Measurements from ENCODE around the gene ARRDC1.
"Not testable (repeated sequence)": the region's sequence is repeated elsewhere in the genome, so short reads cannot be mapped to it uniquely, and the experiment has no call there.

ARRDC1 gene

DNA sequence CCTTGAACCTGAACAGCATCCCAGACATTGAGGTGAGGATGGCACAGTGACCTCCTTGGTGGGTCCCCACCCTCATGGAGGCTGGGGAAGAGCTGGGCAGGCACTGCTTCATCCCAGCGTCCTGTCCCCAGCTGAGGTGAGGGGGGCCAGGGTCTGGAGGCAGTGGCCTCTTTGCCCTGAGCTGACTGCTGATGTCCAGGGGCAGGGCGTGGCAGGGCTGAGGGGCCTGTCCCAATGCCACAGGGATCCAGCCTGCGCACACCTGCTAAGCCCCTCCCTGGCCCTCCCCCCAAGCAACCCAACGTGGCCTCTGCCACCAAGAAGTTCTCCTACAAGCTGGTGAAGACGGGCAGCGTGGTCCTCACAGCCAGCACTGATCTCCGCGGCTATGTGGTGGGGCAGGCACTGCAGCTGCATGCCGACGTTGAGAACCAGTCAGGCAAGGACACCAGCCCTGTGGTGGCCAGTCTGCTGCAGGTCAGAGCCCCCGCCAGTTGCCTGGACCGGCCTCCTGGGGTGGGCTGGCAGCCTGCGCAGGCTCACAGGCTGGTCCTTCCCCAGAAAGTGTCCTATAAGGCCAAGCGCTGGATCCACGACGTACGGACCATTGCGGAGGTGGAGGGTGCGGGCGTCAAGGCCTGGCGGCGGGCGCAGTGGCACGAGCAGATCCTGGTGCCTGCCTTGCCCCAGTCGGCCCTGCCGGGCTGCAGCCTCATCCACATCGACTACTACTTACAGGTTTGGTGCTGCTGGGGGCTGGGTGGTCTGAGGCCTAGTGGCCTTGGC, 8.4 kb downstream of the ARRDC1 start:
- DNase-seq, result no peak

DNA sequence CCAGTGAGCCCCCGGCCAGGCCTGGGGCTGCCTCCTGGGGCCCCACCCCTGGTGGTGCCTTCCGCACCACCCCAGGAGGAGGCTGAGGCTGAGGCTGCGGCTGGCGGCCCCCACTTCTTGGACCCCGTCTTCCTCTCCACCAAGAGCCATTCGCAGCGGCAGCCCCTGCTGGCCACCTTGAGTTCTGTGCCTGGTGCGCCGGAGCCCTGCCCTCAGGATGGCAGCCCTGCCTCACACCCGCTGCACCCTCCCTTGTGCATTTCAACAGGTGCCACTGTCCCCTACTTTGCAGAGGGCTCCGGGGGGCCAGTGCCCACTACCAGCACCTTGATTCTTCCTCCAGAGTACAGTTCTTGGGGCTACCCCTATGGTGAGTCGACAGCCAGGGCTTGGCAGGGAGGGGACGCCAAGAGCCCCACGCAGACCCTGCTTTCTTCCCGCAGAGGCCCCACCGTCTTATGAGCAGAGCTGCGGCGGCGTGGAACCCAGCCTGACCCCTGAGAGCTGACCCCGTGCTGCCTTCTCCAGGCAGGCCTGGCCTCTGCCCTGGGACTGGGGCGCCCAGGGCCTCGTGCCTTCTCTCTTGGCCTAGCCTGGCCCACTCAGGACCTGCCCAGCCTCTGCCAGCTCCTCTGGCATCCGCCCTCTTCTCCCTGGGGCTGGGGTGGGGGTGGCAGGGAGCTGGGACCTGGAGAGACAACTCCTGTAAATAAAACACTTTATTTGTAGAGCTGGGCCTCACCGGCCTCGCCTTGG, 9.3 kb downstream of the ARRDC1 start:
- DNase-seq, result no peak

DNA sequence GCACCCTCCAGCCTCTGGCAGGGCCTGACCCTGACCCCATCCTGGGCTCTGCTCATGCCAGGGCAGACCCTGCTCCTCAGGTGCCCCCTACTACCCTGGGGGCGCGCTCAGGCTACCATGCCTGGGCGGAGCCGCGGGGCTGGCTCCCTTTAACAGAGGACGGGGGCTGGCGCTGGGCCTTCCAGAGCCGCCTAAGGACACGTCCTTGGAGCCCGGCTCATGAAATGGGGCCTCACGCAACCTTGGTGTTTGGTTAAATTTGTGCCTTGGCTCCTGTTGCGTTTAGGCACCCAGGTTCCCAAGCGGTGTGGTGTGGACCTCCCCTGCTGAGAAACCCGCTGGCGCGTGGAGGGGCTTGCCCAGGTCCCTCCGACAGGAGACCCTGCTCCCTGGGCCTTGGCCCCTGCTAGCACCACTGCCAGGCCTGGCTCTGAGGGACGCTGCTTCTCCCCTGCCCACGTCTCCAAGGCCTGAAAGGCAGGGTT, 9.9 kb downstream of the ARRDC1 start:
- no peak for DNase-seq

DNA sequence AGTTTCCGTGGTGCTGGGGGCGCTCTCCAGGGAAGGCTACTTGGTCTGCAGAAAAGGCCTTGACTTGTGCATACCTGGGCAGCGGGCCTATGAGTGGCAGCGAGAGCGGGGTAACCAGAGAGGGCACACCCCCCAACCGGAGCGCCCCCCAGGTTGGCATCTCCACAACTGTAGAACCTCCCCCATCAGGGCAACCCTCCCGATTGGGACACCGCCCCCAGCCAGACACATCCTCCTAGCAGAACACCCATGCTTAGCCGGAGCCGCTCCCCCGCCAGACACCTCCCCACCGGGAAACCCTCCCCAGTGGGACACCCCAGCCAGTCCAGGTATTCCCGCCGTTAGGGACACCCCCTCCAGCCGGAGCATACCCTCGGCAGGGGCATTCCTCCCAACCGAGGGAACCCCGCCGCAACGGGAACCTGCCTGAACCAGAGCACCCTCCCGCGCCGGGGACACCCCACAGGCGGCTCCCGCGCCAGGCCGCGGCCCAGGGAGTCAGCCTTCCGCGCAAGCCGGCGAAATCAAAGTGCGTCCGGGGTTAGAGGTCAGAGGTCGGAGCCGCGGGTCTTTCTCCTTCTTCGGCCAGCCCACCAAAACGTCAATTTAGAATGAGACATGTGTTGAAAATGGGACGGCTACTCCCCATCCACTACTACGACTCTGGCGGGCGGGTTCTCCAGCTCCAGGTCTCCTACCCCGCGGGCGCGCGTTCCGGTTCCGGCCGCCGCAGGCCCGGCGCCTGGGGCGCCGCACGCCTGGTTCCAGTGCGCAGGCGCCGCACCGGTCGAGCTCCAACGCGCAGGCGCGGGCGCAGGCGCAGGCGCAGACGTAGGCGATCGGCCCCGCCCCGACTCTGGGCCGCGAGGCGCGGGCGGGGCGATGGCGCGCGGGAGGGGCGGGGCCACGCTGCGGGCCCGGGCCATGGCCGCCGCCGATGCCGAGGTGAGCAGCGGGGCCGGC, 12.9 kb downstream of the ARRDC1 start, which contains the start of gene EHMT1:
EHMT1 (plus strand) TSS at position 901 of the 963 bp plus-strand sequence; CDS start at position 925, 24 bp downstream.
- DNase-seq, result peak; percentile 86 to 88

DNA sequence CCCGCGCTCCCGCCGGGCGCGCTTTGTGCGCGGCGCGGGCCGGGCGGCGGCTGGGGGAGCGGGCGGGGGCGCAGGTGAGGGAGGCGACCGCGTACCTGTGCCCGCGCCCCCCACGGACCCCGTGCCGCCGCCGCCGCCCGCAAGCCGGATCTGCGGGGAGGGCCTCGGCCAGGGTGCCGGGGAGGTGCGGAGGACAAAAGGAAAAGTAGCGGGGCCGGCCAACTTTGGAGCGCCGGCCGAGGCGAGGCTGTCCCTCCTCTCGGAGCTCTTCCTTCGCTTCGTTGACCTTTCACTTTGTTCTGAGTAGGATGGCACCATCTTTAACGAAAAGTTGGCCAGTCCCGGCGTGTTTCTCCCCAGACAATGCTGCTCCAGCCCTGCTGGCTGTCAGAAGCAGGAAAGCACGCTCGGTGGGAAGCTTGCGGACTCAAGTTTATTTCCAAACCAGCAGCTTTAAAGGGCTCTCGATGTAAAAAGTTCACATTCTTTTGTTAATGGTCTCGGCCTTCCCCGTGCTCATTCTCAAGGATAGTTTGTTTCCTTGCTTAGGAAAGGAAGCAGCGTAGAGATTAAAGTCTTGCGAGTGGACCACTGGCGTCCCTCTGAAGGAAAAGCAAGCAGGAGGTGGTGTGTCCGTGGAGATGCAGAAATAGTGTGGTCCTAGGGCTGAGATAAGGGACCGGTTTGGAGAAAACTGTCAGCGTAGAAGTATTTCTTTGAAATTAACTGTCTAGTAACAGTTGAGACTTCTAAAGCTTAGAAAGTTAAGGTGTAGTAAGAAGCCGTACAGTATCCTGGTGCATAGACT, 14.0 kb downstream of the ARRDC1 start:
- peak; percentile 27 to 32 for DNase-seq

DNA sequence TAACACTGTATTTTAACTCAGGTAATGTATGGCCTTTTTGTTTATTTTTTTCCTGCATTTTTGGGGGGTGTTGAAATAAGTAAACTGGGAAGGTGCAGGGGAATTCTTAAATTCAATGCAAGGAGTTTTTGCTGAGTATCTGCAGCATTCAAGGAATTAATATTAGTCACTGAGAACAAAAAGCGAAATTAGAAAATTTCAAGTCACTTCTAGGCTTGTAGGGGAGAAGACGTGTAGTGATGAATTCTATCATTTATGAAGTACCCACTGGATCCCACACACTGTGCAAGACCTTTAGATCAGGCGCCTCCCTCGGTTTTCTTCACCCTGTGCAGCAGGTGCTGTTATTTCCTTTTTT, 14.5 kb downstream of the ARRDC1 start:
- DNase-seq, result no peak

DNA sequence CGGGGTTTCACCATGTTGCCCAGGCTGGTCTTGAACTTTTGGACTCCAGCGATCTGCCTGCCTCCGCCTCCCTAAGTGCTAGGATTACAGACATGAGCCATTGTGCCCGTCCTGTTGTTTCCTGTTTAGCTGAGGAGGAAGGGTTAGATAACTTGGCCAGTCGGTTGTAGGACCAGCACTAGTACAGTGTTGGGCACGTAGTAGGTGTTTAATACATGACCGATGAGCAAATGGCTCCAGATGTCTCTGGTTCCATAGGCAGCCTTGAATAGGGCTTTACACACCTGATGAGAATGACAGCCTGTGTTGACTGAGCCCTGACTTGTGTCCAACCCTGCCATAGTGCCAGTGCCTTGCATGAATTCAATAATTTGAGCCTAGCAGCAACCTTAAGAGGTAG, 15.1 kb downstream of the ARRDC1 start:
- no peak for DNase-seq

DNA sequence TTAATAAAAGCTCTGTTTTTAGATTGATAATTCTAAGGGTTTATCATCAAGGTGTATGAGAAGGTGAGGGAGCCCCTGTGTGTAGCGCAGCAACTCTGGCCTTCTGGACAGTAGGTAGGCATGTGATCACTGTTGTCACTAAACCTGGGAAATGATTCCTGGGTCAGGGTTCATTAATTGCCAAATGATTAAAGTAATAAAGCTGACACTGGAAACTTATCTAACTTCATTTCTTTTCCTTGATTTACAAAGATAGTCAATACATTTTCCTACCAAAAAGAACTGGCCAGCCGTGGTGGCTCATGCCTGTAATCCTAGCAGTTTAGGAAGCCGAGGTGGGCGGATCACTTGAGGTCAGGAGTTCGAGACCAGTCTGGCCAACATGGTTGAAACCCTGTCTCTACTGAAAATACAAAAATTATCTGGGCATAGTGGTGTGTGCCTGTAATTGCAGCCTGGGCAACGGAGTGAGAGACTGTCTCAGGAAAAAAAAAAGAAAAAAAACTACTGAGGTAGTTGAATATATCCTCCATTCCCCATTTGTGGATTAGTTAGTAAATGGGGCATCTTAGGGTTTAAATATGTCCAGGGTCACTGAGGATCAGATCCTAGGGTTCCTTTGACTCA, 15.8 kb downstream of the ARRDC1 start:
- DNase-seq, result no peak

DNA sequence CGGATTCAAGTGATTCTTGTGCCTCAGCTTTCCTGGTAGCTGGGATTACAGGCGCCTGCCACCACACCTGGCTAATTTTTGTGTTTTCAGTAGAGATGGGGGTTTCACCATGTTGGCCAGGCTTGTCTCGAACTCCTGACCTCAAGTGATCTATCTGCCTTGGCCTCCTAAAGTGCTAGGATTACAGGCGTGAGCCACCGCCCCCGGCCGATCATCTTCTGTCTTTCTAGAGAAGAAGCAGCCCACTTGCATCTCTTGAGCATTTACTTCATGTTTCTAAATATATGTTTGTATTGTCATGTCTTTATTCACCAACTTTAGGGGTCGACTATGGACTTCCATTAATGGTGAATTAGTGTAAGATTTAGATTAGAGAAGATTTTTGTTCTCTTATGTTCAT, 16.7 kb downstream of the ARRDC1 start:
- not testable (repeated sequence) for DNase-seq

DNA sequence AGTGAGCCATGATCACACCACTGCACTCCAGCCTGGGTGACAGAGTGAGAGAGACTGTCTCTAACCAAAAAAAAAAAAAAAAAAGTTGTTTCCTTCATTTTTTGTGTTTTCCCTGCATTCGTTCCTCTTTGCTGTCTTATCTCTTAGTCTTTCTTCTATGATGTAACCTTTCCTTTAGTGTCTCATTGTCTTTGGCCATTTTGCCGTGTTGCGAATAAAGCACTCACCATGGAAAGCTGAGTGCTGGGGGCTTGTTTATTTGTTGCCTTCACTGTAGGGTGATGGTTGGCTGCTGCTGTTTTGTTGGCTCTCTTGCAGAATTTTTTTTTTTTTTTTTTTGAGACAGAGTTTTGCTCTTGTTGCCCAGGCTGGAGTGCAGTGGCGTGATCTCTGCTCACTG, 21.0 kb downstream of the ARRDC1 start:
- no peak for DNase-seq

DNA sequence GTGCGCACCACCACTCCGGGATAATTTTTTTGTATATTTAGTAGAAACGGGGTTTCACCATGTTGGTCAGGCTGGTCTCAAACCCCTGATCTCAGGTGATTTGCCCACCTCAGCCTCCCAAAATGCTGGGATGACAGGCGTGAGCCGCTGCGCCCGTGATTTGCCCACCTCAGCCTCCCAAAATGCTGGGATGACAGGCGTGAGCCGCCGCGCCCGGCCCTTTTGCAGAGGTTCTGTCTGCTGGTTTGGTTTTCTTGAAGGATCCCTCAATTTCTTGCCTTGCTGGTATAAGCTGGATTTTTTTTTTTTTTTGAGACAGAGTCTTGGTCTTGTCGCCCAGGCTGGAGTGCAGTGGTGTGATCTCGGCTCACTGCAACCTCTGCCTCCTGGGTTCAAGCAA, 21.9 kb downstream of the ARRDC1 start:
- not testable (repeated sequence) for DNase-seq

DNA sequence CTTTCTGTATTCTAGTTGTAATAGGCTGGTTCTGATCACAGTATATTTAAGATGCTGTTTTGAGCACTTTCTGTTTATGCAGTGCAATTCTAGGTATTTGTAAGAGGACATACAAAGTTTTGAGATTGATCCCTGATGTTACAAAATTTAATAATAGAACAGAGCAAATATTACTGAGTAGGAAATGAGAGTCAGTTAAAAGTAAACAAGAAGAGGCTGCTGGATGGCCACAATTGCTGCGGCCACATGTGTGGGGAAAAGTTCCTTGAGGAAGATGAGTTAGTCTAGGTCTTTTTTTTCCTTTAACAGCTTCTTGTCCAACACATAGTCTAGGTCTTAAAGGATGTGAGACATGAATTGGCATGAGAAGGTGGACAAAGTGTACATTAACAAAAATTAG, 24.6 kb downstream of the ARRDC1 start:
- DNase-seq, result no peak

DNA sequence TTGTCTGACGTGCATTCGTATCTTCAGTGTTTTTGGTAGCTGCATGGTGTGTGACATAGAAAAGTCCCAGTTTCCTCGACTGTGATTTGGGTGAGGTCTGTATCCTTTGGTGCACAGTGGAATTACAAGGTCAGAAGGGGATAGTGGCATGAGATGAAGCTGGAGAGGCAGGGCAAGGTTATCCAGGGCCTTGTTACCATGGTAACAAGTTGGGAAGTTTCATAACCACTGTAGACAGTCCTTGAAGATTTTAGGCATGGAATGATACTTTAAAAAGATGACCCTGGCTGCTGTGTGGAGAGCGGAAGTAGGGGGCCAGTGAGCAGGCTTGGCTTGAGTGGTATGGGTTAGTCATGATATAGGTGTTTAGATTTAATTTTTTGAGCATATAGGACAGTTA, 25.2 kb downstream of the ARRDC1 start:
- no peak for DNase-seq

DNA sequence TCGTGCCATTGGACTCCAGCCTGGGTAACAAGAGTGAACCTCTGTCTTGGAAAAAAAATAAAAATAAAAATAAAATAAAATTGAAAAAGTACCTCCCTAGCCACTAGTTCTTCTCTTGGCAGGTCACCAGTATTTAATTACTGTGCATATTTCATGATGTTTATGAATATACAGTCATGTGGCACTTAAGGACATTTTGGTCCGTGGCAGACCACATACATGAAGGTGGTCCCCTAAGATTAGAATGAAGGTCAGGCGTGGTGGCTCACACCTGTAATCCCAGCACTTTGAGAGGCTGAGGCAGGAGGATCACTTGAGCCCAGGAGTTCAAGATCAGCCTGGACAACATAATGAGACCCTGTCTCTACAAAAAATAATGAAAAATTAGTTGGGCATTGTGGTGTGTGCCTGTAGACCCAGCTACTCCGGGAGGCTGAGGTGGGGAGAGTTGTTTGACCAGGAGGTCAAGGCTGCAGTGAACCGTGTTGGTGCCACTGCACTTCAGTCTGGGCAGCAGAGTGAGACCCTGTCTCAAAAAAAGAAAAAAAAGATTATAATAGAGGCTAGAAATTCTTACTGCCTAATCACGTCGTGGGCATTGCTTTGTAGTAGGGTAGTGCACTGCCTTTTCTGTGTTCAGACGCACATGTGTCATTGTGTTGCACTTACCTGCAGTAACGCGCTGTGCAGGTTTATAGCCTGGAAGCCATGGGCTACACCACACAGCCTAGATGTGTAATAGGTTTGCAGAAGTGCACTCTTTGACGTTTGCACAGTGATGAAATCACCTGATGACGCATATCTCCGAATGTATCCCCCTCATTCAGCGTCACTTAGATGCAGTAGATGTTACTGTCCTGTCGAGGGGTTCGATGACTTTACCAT, 26.1 kb downstream of the ARRDC1 start:
- DNase-seq, result no peak

DNA sequence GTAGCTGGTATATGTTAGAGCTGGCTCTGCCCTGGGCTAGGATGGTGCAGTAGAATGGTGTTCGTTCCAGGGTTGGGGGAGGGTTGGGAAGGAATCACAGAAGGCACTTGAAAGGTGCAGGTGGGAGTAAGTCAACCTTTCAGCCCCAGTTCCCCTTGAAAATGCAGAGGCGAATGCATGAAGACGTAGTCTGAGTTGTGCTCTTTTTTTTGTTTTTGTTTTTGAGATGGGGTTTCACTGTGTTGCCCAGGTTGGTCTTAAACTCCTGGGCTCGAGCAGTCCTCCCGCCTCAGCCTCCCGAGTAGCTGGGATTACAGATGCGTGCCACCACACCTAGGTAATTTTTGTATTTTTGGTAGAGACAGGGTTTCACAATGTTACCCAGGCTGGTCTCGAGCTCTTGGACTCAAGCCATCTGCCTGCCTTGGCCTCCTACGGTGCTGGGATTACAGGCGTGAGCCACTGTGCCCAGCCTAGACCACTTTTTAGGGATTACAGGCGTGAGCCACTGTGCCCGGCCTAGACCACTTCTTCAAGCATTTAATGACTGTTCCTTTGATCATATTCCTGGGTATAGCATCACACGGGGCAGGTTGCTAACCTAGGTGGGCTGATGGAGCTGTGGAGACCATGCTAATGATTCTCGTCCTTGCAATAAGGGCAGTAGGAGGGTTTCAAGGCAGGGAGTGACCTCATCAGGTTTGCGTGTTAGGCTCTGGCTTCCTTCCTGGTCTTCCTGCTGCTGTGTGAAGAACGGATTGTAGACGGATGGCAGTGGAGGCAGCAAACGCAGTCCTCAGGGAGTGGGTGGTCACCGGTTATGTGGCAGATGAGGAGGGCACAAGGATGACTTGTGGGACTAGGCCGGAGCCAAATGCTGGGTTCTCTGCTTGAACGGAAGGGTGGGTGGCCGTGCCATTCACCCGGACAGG, 27.0 kb downstream of the ARRDC1 start:
- DNase-seq, result no peak

DNA sequence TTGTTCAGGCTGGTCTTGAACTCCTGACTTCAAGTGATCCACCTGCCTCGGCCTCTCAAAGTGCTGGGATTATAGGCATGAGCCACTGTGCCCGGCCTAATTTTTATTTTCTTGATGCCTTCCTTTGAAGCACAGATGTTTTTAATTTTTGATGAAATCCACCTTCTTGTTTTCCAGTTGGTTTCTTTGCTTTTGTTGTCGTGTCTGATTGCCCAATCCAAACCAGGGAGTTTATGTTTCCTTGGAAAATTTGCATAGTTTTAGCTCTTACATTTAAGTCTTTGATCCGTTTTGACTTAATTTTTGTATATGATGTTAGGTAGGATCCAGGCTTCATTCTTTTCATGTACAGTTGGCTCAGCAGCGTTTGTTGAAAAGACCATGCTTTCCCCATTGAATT, 28.5 kb downstream of the ARRDC1 start:
- no peak for DNase-seq

DNA sequence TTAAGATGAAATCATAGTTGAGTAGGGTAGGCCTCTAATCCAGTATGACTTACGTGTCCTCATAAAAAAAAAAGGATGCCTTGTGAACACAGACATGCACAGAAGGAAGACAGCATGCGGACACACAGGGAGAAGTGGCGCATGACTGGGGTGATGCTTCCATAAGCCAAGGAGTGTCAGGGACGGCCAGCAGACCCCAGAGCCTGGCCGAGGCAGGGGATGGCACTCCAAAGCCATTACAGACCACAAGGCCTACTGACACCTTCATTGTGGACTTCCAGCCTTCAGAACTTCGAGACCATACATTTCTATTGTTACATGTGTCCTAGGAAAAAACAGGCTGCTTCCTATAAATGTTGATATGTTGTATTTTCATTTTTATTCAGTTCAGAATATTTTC, 33.2 kb downstream of the ARRDC1 start:
- DNase-seq, result no peak

DNA sequence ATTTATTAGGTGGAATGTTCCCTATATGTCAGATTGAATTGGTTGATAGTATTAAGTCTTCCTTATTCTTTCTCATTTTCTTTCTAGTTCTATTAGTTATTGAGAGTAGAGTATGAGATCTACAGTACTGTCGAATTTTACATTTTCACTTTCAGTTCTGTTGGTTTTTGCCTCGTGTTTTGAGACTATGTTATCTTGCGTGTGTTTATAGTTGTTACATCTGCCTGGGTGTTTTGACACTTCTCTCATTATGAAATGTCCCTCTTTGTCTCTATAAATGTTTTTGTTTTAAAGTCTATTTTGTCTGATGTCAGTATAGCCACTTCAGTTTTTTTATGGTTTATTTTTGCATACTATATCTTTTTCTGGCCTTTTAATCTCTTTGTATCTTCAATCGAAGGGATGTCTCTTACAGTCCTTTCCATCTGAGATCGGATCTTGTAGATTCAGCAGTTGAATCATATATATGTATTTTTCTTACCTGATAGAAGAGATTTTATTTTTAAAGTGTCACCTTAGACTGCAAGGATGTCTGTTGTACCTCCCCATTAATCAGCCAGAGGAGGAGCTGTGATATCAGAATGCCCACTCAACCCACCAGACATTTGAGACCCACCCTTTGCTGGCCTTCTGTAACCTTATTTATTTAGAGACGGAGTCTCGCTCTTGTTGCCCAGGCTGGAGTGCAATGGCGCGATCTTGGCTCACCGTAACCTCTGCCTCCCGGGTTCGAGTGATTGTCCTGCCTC, 34.0 kb downstream of the ARRDC1 start:
- DNase-seq, result no peak

DNA sequence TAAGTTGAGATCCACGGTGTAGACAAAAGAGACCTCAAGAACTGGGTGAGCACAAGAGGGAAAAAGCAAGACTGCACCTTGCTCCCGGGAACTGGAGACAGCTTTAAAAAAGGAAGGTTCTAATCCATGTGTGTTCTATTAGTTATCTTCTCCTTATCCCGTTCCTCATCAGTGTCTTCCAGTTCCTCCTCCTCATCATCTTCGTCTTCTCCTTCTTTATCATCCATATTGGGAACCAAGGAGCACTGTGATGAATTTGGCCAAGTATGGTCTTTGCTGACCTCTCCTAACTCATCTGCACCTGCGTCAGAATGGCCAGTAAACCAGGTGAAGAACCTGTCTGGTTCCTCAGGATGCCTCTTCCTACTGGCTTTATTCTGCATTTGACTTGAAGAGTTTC, 35.4 kb downstream of the ARRDC1 start:
- DNase-seq, result no peak
